Loucy (cell line): ENCODE results near the gene TMEM107.

Experiments used
- EZH2phosphoT487 ChIP-seq: fragments of 200-600 bp; IDR thresholded peaks from 2 replicates; pipeline ENCODE4 v1.6.1; 2018; ENCODE audit warnings: antibody characterized with exemption, mild to moderate bottlenecking, moderate library complexity, borderline replicate concordance
- TF ChIP-seq, protein P1 (sequence below): fragments of 200-600 bp; sonication (generic); conservative IDR thresholded peaks from 2 replicates; pipeline ENCODE4 v1.5.1; 2014; ENCODE audit warnings: mild to moderate bottlenecking, antibody characterized with exemption, low read length

DNA sequence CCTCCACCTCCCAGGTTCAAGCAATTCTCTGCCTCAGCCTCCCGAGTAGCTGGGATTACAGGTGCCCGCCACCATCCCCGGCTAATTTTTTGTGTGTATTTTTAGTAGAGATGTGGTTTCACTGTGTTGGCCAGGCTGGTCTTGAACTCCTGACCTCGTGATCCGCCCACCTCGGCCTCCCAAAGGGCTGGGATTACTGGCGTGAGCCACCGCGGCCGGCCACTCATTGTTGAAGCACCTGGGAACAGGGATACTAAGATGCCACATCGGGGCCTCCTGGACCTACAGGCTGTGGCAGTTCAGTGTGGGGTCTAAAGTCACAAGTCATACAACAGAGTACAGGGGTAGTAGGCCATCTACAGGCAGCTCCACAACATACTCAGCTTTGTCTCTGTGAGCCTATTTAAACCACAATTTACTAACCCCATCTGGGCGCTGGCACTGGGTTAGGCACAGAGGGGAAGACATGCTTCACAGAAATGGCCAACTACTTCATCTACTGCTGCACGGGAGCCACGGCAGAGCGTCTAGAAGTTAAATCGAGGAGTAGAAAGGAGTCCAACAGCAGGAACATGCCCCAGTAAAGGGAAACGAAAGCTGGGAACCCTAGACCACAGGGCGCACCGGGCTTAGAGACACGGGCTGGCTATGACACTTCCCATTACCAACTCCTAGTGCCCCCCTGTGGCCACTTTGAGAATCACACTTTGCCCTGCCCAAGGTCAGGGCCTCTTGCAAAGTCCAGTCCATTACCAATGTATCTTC is 17.7 kb downstream of the TMEM107 start:
- TF ChIP-seq, protein P1, sequence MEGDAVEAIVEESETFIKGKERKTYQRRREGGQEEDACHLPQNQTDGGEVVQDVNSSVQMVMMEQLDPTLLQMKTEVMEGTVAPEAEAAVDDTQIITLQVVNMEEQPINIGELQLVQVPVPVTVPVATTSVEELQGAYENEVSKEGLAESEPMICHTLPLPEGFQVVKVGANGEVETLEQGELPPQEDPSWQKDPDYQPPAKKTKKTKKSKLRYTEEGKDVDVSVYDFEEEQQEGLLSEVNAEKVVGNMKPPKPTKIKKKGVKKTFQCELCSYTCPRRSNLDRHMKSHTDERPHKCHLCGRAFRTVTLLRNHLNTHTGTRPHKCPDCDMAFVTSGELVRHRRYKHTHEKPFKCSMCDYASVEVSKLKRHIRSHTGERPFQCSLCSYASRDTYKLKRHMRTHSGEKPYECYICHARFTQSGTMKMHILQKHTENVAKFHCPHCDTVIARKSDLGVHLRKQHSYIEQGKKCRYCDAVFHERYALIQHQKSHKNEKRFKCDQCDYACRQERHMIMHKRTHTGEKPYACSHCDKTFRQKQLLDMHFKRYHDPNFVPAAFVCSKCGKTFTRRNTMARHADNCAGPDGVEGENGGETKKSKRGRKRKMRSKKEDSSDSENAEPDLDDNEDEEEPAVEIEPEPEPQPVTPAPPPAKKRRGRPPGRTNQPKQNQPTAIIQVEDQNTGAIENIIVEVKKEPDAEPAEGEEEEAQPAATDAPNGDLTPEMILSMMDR, result peak; percentile 80
- TF ChIP-seq EZH2phosphoT487, result no peak
